Fibroblast of villous mesenchyme (primary cell): ENCODE results near the gene AMN1. TPM values are rescaled to one million over a fixed set of nuclear protein-coding genes. Genes with fewer than 3 reads are reported as not detected.
"Not testable (repeated sequence)": the region's sequence is repeated elsewhere in the genome, so short reads cannot be mapped to it uniquely, and the experiment has no call there.

Experiments used
- DNase-seq: peaks from one replicate; pipeline ENCODE4 v3.0.0-alpha.2; 2010; ENCODE audit warnings: low read depth
- H3K4me3 ChIP-seq: 2 replicates; pipeline ENCODE4 v1.5.1; 2011; ENCODE audit warnings: low read depth, mild to moderate bottlenecking, low read length
- total RNA-seq: library from RNA; depleted of rRNA; stranded (reverse); fragments of >200 nt; gene quantifications from 2 replicates; pipeline ENCODE4 v1.2.3, GENCODE V29; 2012
- TF ChIP-seq, protein P1 (sequence below): IDR thresholded peaks from 2 replicates; pipeline ENCODE4 v1.5.1; 2012; ENCODE audit warnings: low read depth, mild to moderate bottlenecking, low read length; ENCODE audit not compliant: insufficient read depth

Gene AMN1
- total RNA-seq, 1 donor: 7.3 TPM

DNA sequence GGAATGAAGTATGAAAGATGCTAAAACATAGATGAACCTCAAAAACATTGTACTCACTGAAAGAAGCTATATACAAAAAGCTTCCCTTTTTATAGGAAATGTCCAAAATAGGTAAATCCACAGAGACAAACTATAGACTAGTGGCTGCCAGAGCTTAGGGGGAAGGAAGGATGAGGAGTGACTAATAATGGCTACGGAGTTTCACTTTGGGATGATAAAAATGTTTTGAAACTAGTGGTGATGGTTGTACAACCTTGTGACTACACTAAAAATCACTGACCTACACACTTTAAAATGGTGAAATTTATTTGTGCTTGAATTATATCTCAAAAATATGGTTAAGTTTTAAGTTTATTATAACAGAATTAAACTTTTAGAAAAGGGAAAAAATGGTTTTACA lies 37.1 kb upstream of the AMN1 start:
- no peak for DNase-seq
- TF ChIP-seq, protein P1, sequence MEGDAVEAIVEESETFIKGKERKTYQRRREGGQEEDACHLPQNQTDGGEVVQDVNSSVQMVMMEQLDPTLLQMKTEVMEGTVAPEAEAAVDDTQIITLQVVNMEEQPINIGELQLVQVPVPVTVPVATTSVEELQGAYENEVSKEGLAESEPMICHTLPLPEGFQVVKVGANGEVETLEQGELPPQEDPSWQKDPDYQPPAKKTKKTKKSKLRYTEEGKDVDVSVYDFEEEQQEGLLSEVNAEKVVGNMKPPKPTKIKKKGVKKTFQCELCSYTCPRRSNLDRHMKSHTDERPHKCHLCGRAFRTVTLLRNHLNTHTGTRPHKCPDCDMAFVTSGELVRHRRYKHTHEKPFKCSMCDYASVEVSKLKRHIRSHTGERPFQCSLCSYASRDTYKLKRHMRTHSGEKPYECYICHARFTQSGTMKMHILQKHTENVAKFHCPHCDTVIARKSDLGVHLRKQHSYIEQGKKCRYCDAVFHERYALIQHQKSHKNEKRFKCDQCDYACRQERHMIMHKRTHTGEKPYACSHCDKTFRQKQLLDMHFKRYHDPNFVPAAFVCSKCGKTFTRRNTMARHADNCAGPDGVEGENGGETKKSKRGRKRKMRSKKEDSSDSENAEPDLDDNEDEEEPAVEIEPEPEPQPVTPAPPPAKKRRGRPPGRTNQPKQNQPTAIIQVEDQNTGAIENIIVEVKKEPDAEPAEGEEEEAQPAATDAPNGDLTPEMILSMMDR: no peak
- no peak overlapping the region for H3K4me3 ChIP-seq

DNA sequence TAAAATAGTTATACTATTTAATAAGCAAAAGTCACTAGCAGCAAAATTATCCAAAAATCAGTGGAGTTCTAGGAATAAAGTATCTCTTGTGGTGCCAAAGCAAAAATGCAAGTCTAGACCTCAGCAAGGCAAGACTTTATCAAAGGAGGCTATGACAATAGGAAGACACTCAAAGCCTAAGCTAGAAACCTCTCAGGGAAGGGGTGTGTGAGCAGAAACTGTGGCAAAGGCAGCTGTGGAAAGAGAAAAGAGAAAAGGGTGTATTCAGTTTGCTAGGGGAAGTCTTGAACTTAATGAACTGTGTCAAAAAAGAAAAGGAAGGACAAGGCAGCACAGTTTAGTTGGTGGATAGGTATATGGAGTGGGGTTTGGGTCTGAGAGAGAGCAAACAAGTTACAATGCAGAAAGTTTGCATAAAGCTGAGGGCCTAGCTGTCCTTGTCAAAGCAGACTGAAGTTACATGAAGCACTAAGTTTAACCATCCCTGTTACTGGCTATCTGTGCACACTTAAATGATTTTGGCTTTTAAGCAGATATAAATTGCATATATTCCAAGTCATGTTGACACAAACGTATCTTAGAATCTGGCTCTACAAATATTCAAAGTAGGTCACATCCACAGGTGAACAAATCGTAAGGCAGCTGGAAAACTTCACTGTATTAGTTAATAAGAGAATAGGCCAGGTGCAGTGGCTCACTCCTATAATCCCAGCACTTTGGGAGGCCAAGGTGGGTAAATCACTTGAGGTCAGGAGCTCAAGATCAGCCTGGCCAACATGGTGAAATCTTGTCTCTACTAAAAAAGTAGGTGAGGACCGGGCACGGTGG lies 31.0 kb upstream of the AMN1 start:
- no peak overlapping the region for H3K4me3 ChIP-seq
- TF ChIP-seq, protein P1: no peak
- DNase-seq: no peak

DNA sequence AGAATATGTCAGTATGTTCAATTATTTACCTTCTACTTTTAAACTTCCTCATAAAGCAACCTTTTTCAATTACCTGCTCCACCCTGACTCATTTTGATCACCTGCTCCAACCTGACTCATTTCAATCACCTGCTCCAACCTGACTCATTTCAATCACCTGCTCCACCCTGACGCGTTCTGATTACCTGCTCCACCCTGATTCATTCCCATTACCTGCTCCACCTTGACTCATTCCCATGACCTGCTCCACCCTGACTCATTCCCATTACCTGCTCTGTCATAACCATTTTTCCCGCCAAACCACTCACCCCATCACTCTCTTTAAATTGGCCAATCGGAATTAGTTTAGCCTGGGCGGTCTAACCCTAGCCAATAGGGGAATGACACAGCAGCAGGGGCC lies 29.5 kb upstream of the AMN1 start:
- H3K4me3 ChIP-seq, DNase-seq: not testable (repeated sequence)

DNA sequence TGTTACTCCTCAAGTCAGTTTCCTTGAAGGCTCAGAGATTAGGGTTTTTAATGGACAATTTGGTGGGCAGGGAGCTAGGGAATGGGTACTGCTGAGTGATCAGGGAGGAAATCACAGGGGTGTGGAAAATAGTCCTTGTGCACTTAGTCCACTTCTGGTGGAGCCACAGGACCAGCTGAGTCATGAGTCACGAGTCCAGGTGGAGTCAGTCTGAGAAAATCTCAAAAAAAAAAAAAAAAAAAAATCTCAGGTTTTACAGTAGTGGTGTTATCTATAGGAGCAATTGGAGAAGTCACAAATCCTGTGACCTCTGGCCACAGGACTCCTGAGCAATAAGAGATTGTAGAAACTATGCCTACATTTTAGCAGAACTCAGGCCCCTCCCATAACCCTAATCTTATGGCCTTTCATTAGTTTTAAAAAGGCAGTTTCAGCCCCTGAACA lies 28.2 kb upstream of the AMN1 start:
- TF ChIP-seq, protein P1: no peak
- peak; percentile 75 for DNase-seq
- no peak overlapping the region for H3K4me3 ChIP-seq

- TF ChIP-seq, protein P1: no peak
- H3K4me3 ChIP-seq: no peak overlapping the region
- no peak for DNase-seq
Observed at GRCh38 chr12:31752450-31752849, 23.6 kb upstream of the AMN1 start.

DNA sequence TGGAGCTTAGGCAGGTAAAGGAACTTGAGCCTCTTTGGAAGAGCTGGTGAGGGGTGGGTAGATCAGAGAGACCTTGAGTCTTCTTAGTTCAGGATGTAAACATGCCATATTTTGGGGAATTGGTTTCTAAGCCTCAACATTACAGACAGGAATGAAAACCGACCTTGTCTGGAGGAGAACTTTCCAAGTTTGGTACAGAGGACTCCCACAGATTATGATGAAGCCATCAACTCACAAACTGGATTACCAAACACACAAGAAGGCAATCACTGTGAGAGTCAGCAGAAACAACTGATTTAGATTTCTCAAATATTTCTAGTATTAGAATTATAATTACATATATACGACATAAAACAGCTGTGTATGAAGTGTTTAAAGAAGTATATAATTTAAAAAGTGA lies 22.3 kb upstream of the AMN1 start:
- DNase-seq: no peak
- no peak overlapping the region for H3K4me3 ChIP-seq
- TF ChIP-seq, protein P1: no peak

- no peak for DNase-seq
- TF ChIP-seq, protein P1: no peak
- no peak overlapping the region for H3K4me3 ChIP-seq
Observed at GRCh38 chr12:31750747-31751039, 21.9 kb upstream of the AMN1 start.
